Stimulated activated CD8-positive, alpha-beta memory T cell treated with anti-CD3 and anti-CD28 coated beads, Interleukin-7, amount 100 ng/mL, for 1 hour (primary cell): ENCODE measurements around the gene ATP8A2.
"Not testable (repeated sequence)": the region's sequence is repeated elsewhere in the genome, so short reads cannot be mapped to it uniquely, and the experiment has no call there.

Experiments used
- DNase-seq, 2 donors: peaks; one replicate each; pipeline ENCODE4 v3.0.0-alpha.2; 2020; ENCODE audit warnings: low read depth in 2 of 2

ATP8A2 gene

GRCh38 chr13:25802579-25802978 lies 430.8 kb downstream of the ATP8A2 start:
- DNase-seq, result no peak

- DNase-seq, result no peak
Measured at GRCh38 chr13:25803641-25804040, 431.9 kb downstream of the ATP8A2 start.

- no peak for DNase-seq
Measured at GRCh38 chr13:25806264-25806974, 434.6 kb downstream of the ATP8A2 start.

- DNase-seq, result no peak
Measured at GRCh38 chr13:25807562-25807961, 435.8 kb downstream of the ATP8A2 start.

- no peak for DNase-seq
Measured at GRCh38 chr13:25811506-25811905, 439.7 kb downstream of the ATP8A2 start.

GRCh38 chr13:25816239-25816638 lies 444.5 kb downstream of the ATP8A2 start:
- DNase-seq, result no peak

- no peak for DNase-seq
Measured at GRCh38 chr13:25819856-25820530, 448.2 kb downstream of the ATP8A2 start.

- no peak for DNase-seq
Measured at GRCh38 chr13:25821776-25822175, 450.0 kb downstream of the ATP8A2 start.

- not testable (repeated sequence) for DNase-seq
Measured at GRCh38 chr13:25827221-25827620, 455.4 kb downstream of the ATP8A2 start.

- no peak for DNase-seq
Measured at GRCh38 chr13:25827831-25828465, 456.2 kb downstream of the ATP8A2 start.

GRCh38 chr13:25833761-25834160 lies 462.0 kb downstream of the ATP8A2 start:
- no peak for DNase-seq

- no peak for DNase-seq
Measured at GRCh38 chr13:25836574-25837336, 465.0 kb downstream of the ATP8A2 start.

GRCh38 chr13:25839371-25839770 lies 467.6 kb downstream of the ATP8A2 start:
- DNase-seq, result no peak

- DNase-seq, result no peak
Measured at GRCh38 chr13:25840261-25840660, 468.5 kb downstream of the ATP8A2 start.

- DNase-seq, result no peak
Measured at GRCh38 chr13:25840931-25841330, 469.2 kb downstream of the ATP8A2 start.

- no peak for DNase-seq
Measured at GRCh38 chr13:25843692-25844091, 471.9 kb downstream of the ATP8A2 start.

- no peak for DNase-seq
Measured at GRCh38 chr13:25844559-25845434, 473.0 kb downstream of the ATP8A2 start.

- no peak for DNase-seq
Measured at GRCh38 chr13:25846222-25846984, 474.6 kb downstream of the ATP8A2 start.

GRCh38 chr13:25847145-25847544 lies 475.4 kb downstream of the ATP8A2 start:
- DNase-seq, result no peak
